ENCODE measurements around the gene ZDHHC8.
A peak's percentile ranks its signal among the peaks of the same experiment; 100 is the strongest.

Gene ZDHHC8

GRCh38 chr22:20149257-20150250 lies 17.9 kb downstream of the ZDHHC8 start:
- TF ChIP-seq CTCF (IDR thresholded peaks at IDR 0.05; ENCODE audit: borderline replicate concordance, insufficient read depth, low read depth, low read length): no peak
- no peak overlapping the region for H3K4me3 ChIP-seq (ENCODE audit: low read depth, low read length)

GRCh38 chr22:20150381-20151275 lies 19.0 kb downstream of the ZDHHC8 start, which contains the start of gene CCDC188:
Gene CCDC188 (minus strand): TSS chr22:20151055. CDS start chr22:20150986, 69 bp downstream.
- no peak for TF ChIP-seq CTCF (IDR thresholded peaks at IDR 0.05; ENCODE audit: borderline replicate concordance, insufficient read depth, low read depth, low read length)
- H3K4me3 ChIP-seq (ENCODE audit: low read depth, low read length): no peak within 1 kb of the TSS

GRCh38 chr22:20151276-20151588 lies 19.6 kb downstream of the ZDHHC8 start:
- H3K4me3 ChIP-seq (ENCODE audit: low read depth, low read length): no peak overlapping the region
- no peak for TF ChIP-seq CTCF (IDR thresholded peaks at IDR 0.05; ENCODE audit: borderline replicate concordance, insufficient read depth, low read depth, low read length)

- no peak overlapping the region for H3K4me3 ChIP-seq (ENCODE audit: low read depth, low read length)
- no peak for TF ChIP-seq CTCF (IDR thresholded peaks at IDR 0.05; ENCODE audit: borderline replicate concordance, insufficient read depth, low read depth, low read length)
These were observed 20.9 kb downstream of the ZDHHC8 start for GRCh38 chr22:20152464-20152890.

GRCh38 chr22:20153945-20154344 lies 22.3 kb downstream of the ZDHHC8 start:
- no peak for TF ChIP-seq CTCF (IDR thresholded peaks at IDR 0.05; ENCODE audit: borderline replicate concordance, insufficient read depth, low read depth, low read length)
- no peak overlapping the region for H3K4me3 ChIP-seq (ENCODE audit: low read depth, low read length)

- no peak overlapping the region for H3K4me3 ChIP-seq (ENCODE audit: low read depth, low read length)
- peak; percentile 24; the same call in 1 of the 2 replicates for TF ChIP-seq CTCF (IDR thresholded peaks at IDR 0.05; ENCODE audit: borderline replicate concordance, insufficient read depth, low read depth, low read length)
These were observed 23.1 kb downstream of the ZDHHC8 start for GRCh38 chr22:20154602-20155187.

All from GM12875 (cell line).